HL-60 (cell line): ENCODE data around the gene CEP95.

ENCODE experiments used
- DNase-seq, 2 experiments: peaks; one replicate each; pipeline ENCODE4 v3.0.0-alpha.2; 2010 to 2020; ENCODE audit warnings: low read depth in 1 of 2, low spot score in 1 of 2
- H3K27ac ChIP-seq: fragments of 250-450 bp; sonication (Bioruptor Pico); replicated peaks from 2 replicates; pipeline ENCODE4 v1.5.1; 2020; ENCODE audit warnings: mild to moderate bottlenecking, moderate library complexity
- H3K27me3 ChIP-seq: fragments of 250-450 bp; sonication (Bioruptor Pico); 2 replicates; pipeline ENCODE4 v1.5.1; 2021; ENCODE audit warnings: mild to moderate bottlenecking, moderate library complexity; ENCODE audit not compliant: insufficient read depth, poor library complexity, severe bottlenecking
- H3K4me3 ChIP-seq: replicated peaks from 2 replicates; pipeline ENCODE4 v1.5.1; 2011; ENCODE audit warnings: mild to moderate bottlenecking, control low read depth, low read length; ENCODE audit not compliant: insufficient read depth
- CTCF ChIP-seq: IDR thresholded peaks from one replicate; pipeline ENCODE4 v1.5.1; 2011; ENCODE audit warnings: low read length, control low read depth, inconsistent platforms; ENCODE audit not compliant: insufficient read depth
- GABPA ChIP-seq: IDR thresholded peaks from 2 replicates; pipeline ENCODE4 v1.6.1; 2012; ENCODE audit warnings: low read depth
- POLR2AphosphoS5 ChIP-seq: IDR thresholded peaks from 2 replicates; pipeline ENCODE4 v1.6.1; 2012; ENCODE audit warnings: low read depth
- REST ChIP-seq: IDR thresholded peaks from 2 replicates; pipeline ENCODE4 v1.6.1; 2012; ENCODE audit warnings: low read depth; ENCODE audit not compliant: insufficient replicate concordance
- SPI1 ChIP-seq: IDR thresholded peaks from 2 replicates; pipeline ENCODE4 v1.6.1; 2012; ENCODE audit warnings: low read depth, mild to moderate bottlenecking, borderline replicate concordance

The CEP95 gene

GRCh38 chr17:64580384-64581315, 73.9 kb downstream of the CEP95 start:
- H3K4me3 ChIP-seq, result no peak overlapping the region
- TF ChIP-seq REST (no peak), POLR2AphosphoS5 (no peak), SPI1 (no peak), CTCF (no peak), GABPA (no peak)
- DNase-seq, result peak in 1 of 2 experiments; percentile 20
- H3K27me3 ChIP-seq, result no peaks in the 10 kb centered on the region
- H3K27ac ChIP-seq, result peak overlapping the region; percentile 1; the same call in 1 of the 2 replicates

GRCh38 chr17:64583038-64583437, 76.3 kb downstream of the CEP95 start:
- DNase-seq, result no peak
- TF ChIP-seq REST (no peak), SPI1 (no peak), POLR2AphosphoS5 (no peak), GABPA (no peak), CTCF (no peak)
- Histone ChIP-seq H3K4me3 (no peak overlapping the region), H3K27me3 (no peaks in the 10 kb centered on the region), H3K27ac (no peak overlapping the region)

- H3K4me3 ChIP-seq, result no peak overlapping the region
- TF ChIP-seq GABPA (no peak), POLR2AphosphoS5 (no peak), CTCF (no peak), SPI1 (no peak), REST (no peak)
- no peak overlapping the region for H3K27ac ChIP-seq
- H3K27me3 ChIP-seq, result no peaks in the 10 kb centered on the region
- no peak for DNase-seq
Observed at GRCh38 chr17:64585146-64585545, 78.4 kb downstream of the CEP95 start.
